ENCODE results near the gene ROBO1.

Gene ROBO1

GRCh38 chr3:79670178-79670577, 97.6 kb downstream of the ROBO1 start:
- no peak for DNase-seq (ENCODE audit: low read depth in 2 of 2)

- no peak for DNase-seq (ENCODE audit: low read depth in 2 of 2)
These were observed 103.3 kb downstream of the ROBO1 start for GRCh38 chr3:79664455-79664854.

- DNase-seq (ENCODE audit: low read depth in 2 of 2): no peak
These were observed 105.9 kb downstream of the ROBO1 start for GRCh38 chr3:79661896-79662295.

GRCh38 chr3:79657076-79657475, 110.7 kb downstream of the ROBO1 start:
- no peak for DNase-seq (ENCODE audit: low read depth in 2 of 2)

GRCh38 chr3:79654019-79654418, 113.8 kb downstream of the ROBO1 start:
- DNase-seq (ENCODE audit: low read depth in 2 of 2): no peak

GRCh38 chr3:79653266-79653830, 114.5 kb downstream of the ROBO1 start:
- DNase-seq (ENCODE audit: low read depth in 2 of 2): no peak

- no peak for DNase-seq (ENCODE audit: low read depth in 2 of 2)
These were observed 116.2 kb downstream of the ROBO1 start for GRCh38 chr3:79651536-79652065.

GRCh38 chr3:79639855-79640254, 127.9 kb downstream of the ROBO1 start:
- no peak for DNase-seq (ENCODE audit: low read depth in 2 of 2)

- DNase-seq (ENCODE audit: low read depth in 2 of 2): no peak
These were observed 131.4 kb downstream of the ROBO1 start for GRCh38 chr3:79636372-79636771.

- no peak for DNase-seq (ENCODE audit: low read depth in 2 of 2)
These were observed 135.0 kb downstream of the ROBO1 start for GRCh38 chr3:79632842-79633241.

- DNase-seq (ENCODE audit: low read depth in 2 of 2): no peak
These were observed 148.9 kb downstream of the ROBO1 start for GRCh38 chr3:79618883-79619282.

GRCh38 chr3:79606414-79606813, 161.4 kb downstream of the ROBO1 start:
- no peak for DNase-seq (ENCODE audit: low read depth in 2 of 2)

GRCh38 chr3:79604681-79605080, 163.1 kb downstream of the ROBO1 start:
- DNase-seq (ENCODE audit: low read depth in 2 of 2): no peak

GRCh38 chr3:79602385-79602784, 165.4 kb downstream of the ROBO1 start:
- DNase-seq (ENCODE audit: low read depth in 2 of 2): no peak

GRCh38 chr3:79598594-79598993, 169.2 kb downstream of the ROBO1 start:
- no peak for DNase-seq (ENCODE audit: low read depth in 2 of 2)

GRCh38 chr3:79597709-79598108, 170.1 kb downstream of the ROBO1 start:
- DNase-seq (ENCODE audit: low read depth in 2 of 2): no peak

- DNase-seq (ENCODE audit: low read depth in 2 of 2): no peak
These were observed 180.6 kb downstream of the ROBO1 start for GRCh38 chr3:79587150-79587549.

GRCh38 chr3:79586232-79586631, 181.6 kb downstream of the ROBO1 start:
- no peak for DNase-seq (ENCODE audit: low read depth in 2 of 2)

GRCh38 chr3:79572930-79573329, 194.9 kb downstream of the ROBO1 start:
- DNase-seq (ENCODE audit: low read depth in 2 of 2): no peak

GRCh38 chr3:79568938-79569337, 198.9 kb downstream of the ROBO1 start:
- no peak for DNase-seq (ENCODE audit: low read depth in 2 of 2)

- DNase-seq (ENCODE audit: low read depth in 2 of 2): no peak
These were observed 203.6 kb downstream of the ROBO1 start for GRCh38 chr3:79564192-79564591.

- no peak for DNase-seq (ENCODE audit: low read depth in 2 of 2)
These were observed 207.1 kb downstream of the ROBO1 start for GRCh38 chr3:79560698-79561097.

- DNase-seq (ENCODE audit: low read depth in 2 of 2): no peak
These were observed 208.9 kb downstream of the ROBO1 start for GRCh38 chr3:79558943-79559342.

- DNase-seq (ENCODE audit: low read depth in 2 of 2): no peak
These were observed 212.1 kb downstream of the ROBO1 start for GRCh38 chr3:79555655-79556054.
